ENCODE results near the gene KDM3A.

- TF ChIP-seq, protein P1, sequence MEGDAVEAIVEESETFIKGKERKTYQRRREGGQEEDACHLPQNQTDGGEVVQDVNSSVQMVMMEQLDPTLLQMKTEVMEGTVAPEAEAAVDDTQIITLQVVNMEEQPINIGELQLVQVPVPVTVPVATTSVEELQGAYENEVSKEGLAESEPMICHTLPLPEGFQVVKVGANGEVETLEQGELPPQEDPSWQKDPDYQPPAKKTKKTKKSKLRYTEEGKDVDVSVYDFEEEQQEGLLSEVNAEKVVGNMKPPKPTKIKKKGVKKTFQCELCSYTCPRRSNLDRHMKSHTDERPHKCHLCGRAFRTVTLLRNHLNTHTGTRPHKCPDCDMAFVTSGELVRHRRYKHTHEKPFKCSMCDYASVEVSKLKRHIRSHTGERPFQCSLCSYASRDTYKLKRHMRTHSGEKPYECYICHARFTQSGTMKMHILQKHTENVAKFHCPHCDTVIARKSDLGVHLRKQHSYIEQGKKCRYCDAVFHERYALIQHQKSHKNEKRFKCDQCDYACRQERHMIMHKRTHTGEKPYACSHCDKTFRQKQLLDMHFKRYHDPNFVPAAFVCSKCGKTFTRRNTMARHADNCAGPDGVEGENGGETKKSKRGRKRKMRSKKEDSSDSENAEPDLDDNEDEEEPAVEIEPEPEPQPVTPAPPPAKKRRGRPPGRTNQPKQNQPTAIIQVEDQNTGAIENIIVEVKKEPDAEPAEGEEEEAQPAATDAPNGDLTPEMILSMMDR (IDR thresholded peaks at IDR 0.05) = no peak
- no peak for TF ChIP-seq ZFX (IDR thresholded peaks at IDR 0.05; ENCODE audit: borderline replicate concordance)
These were observed 4.8 kb upstream of the KDM3A start for GRCh38 chr2:86436328-86436727.
